K562 (cell line): ENCODE data around the gene HMGN2. TPM values are rescaled to one million over a fixed set of nuclear protein-coding genes. Genes with fewer than 3 reads are reported as not detected.

Experiments
- ATAC-seq: fragments of 200-7000 bp; cut with Tn5 transposase; 3 replicates; pipeline ENCODE4 v1.9.1; 2020; ENCODE audit warnings: moderate library complexity
- Bru-seq: library from RNA; stranded (reverse); fragments of 400-500 nt; gene quantifications from one replicate; lab custom pipeline; 2021; lab: Mats Ljungman, UMichigan
- BruChase-seq, 2 experiments: library from RNA; stranded (reverse); fragments of 400-500 nt; gene quantifications; one replicate each; lab custom pipeline; 2021; lab: Mats Ljungman, UMichigan
- BruUV-seq: library from RNA; stranded (reverse); fragments of 400-500 nt; replicated peaks from 2 replicates; lab custom pipeline; 2021; lab: Mats Ljungman, UMichigan
- CTCF ChIA-PET: fragments of 300-600 bp; formaldehyde crosslinking; extraction: SDS; loops from one replicate; lab custom pipeline; 2021; ENCODE audit warnings: low intra/inter-chr PET ratio; lab: Yijun Ruan, JAX
- POLR2A ChIA-PET: fragments of 300-600, 350-650 bp; sonication (Branson Sonifier 250); formaldehyde crosslinking; extraction: SDS; loops from one replicate; lab custom pipeline; 2021; ENCODE audit warnings: antibody characterized with exemption, inconsistent platforms; lab: Yijun Ruan, JAX
- DNase-seq, 4 experiments: peaks; one replicate each; pipeline versions ENCODE4 v3.0.0 to v3.0.0-alpha.2; 2011 to 2018; ENCODE audit warnings: low spot score in 3 of 4, mixed read lengths in 3 of 4; ENCODE audit errors: extremely low read depth in 1 of 4
- FAIRE-seq: peaks from 2 replicates; lab custom pipeline; 2011; peaks lifted over from hg19 to GRCh38; lab: Jason Lieb, UNC
- H2AFZ ChIP-seq: 2 replicates; pipeline ENCODE4 v1.6.0; 2011; ENCODE audit warnings: low read depth, low read length, control low read depth, inconsistent platforms
- H3K27ac ChIP-seq: fragments of 200-600 bp; 3 replicates; pipeline ENCODE4 v1.8.0; 2011; ENCODE audit warnings: low read depth, mild to moderate bottlenecking, control low read depth, inconsistent platforms, low read length, moderate library complexity, mixed read lengths; ENCODE audit errors: extremely low read depth
- H3K27me3 ChIP-seq, 2 experiments: fragments of 300-600 bp in 1 of 2; 2 replicates in 1 of 2; 3 replicates in 1 of 2; pipeline versions ENCODE4 v1.6.0 to v1.8.0; 2011; ENCODE audit warnings: inconsistent platforms in 2 of 2, low read length in 2 of 2, mild to moderate bottlenecking in 1 of 2, mixed read lengths in 1 of 2, moderate library complexity in 1 of 2; ENCODE audit not compliant: control insufficient read depth in 2 of 2, insufficient read depth in 2 of 2
- H3K36me3 ChIP-seq: fragments of 300-600 bp; 3 replicates; pipeline ENCODE4 v1.8.0; 2011; ENCODE audit warnings: mild to moderate bottlenecking, low read length, inconsistent platforms; ENCODE audit not compliant: control insufficient read depth, insufficient read depth
- H3K4me1 ChIP-seq, 2 experiments: fragments of 200-600 bp in 1 of 2; replicated peaks in 1 of 2; 2 replicates in 1 of 2; 3 replicates in 1 of 2; pipeline versions ENCODE4 v1.5.1 to v1.8.0; 2011; ENCODE audit warnings: inconsistent platforms in 2 of 2, low read length in 2 of 2, mild to moderate bottlenecking in 1 of 2, mixed read lengths in 1 of 2, moderate library complexity in 1 of 2; ENCODE audit not compliant: control insufficient read depth in 2 of 2, insufficient read depth in 2 of 2
- H3K4me2 ChIP-seq: 2 replicates; pipeline ENCODE4 v1.6.1; 2011; ENCODE audit warnings: low read length, control low read depth, inconsistent platforms, mixed read lengths; ENCODE audit not compliant: insufficient read depth
- H3K4me3 ChIP-seq: fragments of 200-600 bp; sonication (generic), shearing (Covaris generic); 2 replicates; pipeline ENCODE4 v1.5.1; 2016; ENCODE audit warnings: control low read depth, inconsistent platforms
- H3K79me2 ChIP-seq: fragments of 200-600 bp; 3 replicates; pipeline ENCODE4 v1.8.0; 2011; ENCODE audit warnings: low read length, inconsistent platforms; ENCODE audit not compliant: control insufficient read depth, insufficient read depth
- H3K9ac ChIP-seq, 2 experiments: 2 replicates each; pipeline versions ENCODE4 v1.6.0 to v1.6.1; 2011; ENCODE audit warnings: low read depth in 2 of 2, low read length in 2 of 2, control low read depth in 1 of 2, inconsistent platforms in 1 of 2, mild to moderate bottlenecking in 1 of 2, mixed read lengths in 1 of 2; ENCODE audit not compliant: insufficient read depth in 1 of 2
- H3K9me1 ChIP-seq: one replicate; pipeline ENCODE4 v1.6.0; 2011; ENCODE audit warnings: inconsistent platforms, mild to moderate bottlenecking, low read length, moderate library complexity; ENCODE audit not compliant: control insufficient read depth, insufficient read depth
- H3K9me3 ChIP-seq: replicated peaks from 2 replicates; pipeline ENCODE4 v1.5.1; 2011; ENCODE audit warnings: low read depth, low read length, inconsistent platforms; ENCODE audit not compliant: control insufficient read depth, insufficient read depth
- H4K20me1 ChIP-seq: replicated peaks from 2 replicates; pipeline ENCODE4 v1.6.1; 2011; ENCODE audit warnings: low read length, inconsistent platforms, mixed read lengths; ENCODE audit not compliant: control insufficient read depth, insufficient read depth
- BRD4 ChIP-seq: fragments of 200-600 bp; sonication (generic); IDR thresholded peaks from 2 replicates; pipeline ENCODE4 v1.6.1; 2017; ENCODE audit warnings: inconsistent platforms
- DACH1 ChIP-seq: fragments of 450-650 bp; IDR thresholded peaks from 2 replicates; pipeline ENCODE4 v1.6.1; 2018; ENCODE audit not compliant: partially characterized antibody
- KLF1 ChIP-seq: fragments of 450-650 bp; IDR thresholded peaks from 2 replicates; pipeline ENCODE4 v1.6.1; 2016; ENCODE audit warnings: missing genetic modification characterization, missing compliant biosample characterization
- NCOA2 ChIP-seq, 2 experiments: fragments of 450-650 bp; IDR thresholded peaks; 2 replicates each; pipeline ENCODE4 v1.6.1; 2018; ENCODE audit warnings: mild to moderate bottlenecking in 2 of 2, moderate library complexity in 1 of 2; ENCODE audit not compliant: partially characterized antibody in 2 of 2
- NR0B1 ChIP-seq: fragments of 450-650 bp; IDR thresholded peaks from one replicate; pipeline ENCODE4 v1.6.1; 2018; ENCODE audit warnings: mild to moderate bottlenecking, moderate library complexity; ENCODE audit not compliant: partially characterized antibody
- PCBP1 ChIP-seq: fragments of 200-400 bp; formaldehyde crosslinking; IDR thresholded peaks from 2 replicates; pipeline ENCODE4 v1.6.1; 2018; ENCODE audit warnings: mild to moderate bottlenecking, low read depth, low read length; ENCODE audit not compliant: poor library complexity, severe bottlenecking
- RHOXF2B ChIP-seq: fragments of 250-450 bp; sonication (Bioruptor Pico); conservative IDR thresholded peaks from 2 replicates; pipeline ENCODE4 v1.5.1; 2021
- SETDB1 ChIP-seq: IDR thresholded peaks from one replicate; pipeline ENCODE4 v1.6.1; 2012; ENCODE audit warnings: low read length, control low read depth, inconsistent platforms
- SMARCE1 ChIP-seq: fragments of 450-650 bp; IDR thresholded peaks from 2 replicates; pipeline ENCODE4 v1.7.1; 2016; ENCODE audit warnings: mild to moderate bottlenecking
- SPI1 ChIP-seq: IDR thresholded peaks from 2 replicates; pipeline ENCODE4 v1.6.1; 2011; ENCODE audit warnings: low read depth, low read length, control low read depth, borderline replicate concordance
- ZNF274 ChIP-seq: IDR thresholded peaks from 2 replicates; pipeline ENCODE4 v1.6.1; 2011; ENCODE audit warnings: low read depth, mild to moderate bottlenecking, low read length, moderate library complexity, borderline replicate concordance
- ZNF561 ChIP-seq: fragments of 450-650 bp; formaldehyde crosslinking; conservative IDR thresholded peaks from 2 replicates; pipeline ENCODE4 v1.4.0; 2020; ENCODE audit warnings: mild to moderate bottlenecking, moderate library complexity
- ZNF583 ChIP-seq: fragments of 250-450 bp; sonication (Bioruptor Pico); IDR thresholded peaks from 2 replicates; pipeline ENCODE4 v1.4.0; 2020
- ZNF830 ChIP-seq: fragments of 250-450 bp; sonication (Bioruptor Pico); IDR thresholded peaks from 2 replicates; pipeline ENCODE4 v1.5.0; 2021; ENCODE audit warnings: mild to moderate bottlenecking
- WGBS: fragments of 100-300 bp; shearing (Covaris generic); methylation state at CpG from one replicate; pipeline ENCODE4 v1.1.6; 2016; ENCODE audit warnings: low coverage, mixed read lengths; ENCODE audit not compliant: insufficient coverage; ENCODE audit errors: missing lambda C conversion rate; 5-methylcytosine and 5-hydroxymethylcytosine counted together
- in situ Hi-C: fragments of 300-500 bp; cut with MboI; formaldehyde crosslinking; loops from 4 replicates; pipeline ENCODE4 v1.15.0; 2018; ENCODE audit warnings: inconsistent platforms, mixed read lengths
- intact Hi-C: fragments of 100-400 bp; cut with micrococcal nuclease; formaldehyde crosslinking; loops from 2 replicates; pipeline ENCODE4 v1.14.2; 2022
- long read RNA-seq, 3 experiments: library from polyadenylated mRNA in 2 of 3; library from RNA in 1 of 3; unstranded in 2 of 3; stranded (forward) in 1 of 3; transcript quantifications; one replicate each; pipeline ENCODE4 v2.0.0, GENCODE V29; 2019 to 2022
- polyA minus RNA-seq, 3 experiments: library from RNA; depleted of rRNA, polyadenylated mRNA; stranded (reverse); fragments of >200 nt; gene quantifications; 2 replicates each; pipeline ENCODE4 v1.2.3, GENCODE V29; 2011
- polyA plus RNA-seq, 8 experiments: library from polyadenylated mRNA; depleted of rRNA in 4 of 8; stranded (reverse) in 5 of 8; unstranded in 3 of 8; fragments of >200 nt; fragmentation: Nextera tagmentation in 2 of 8; fragmentation: Illumina TruSeq in 1 of 8; extraction: Ambion mirVana in 2 of 8; extraction: Trizol in 1 of 8; gene quantifications; 2 replicates each; pipeline versions ENCODE4 v1.2.1 to v1.2.3, GENCODE V29; 2011 to 2014; ENCODE audit warnings: inconsistent platforms in 1 of 8, missing spikeins in 1 of 8
- total RNA-seq, 7 experiments: library from RNA; depleted of rRNA in 6 of 7; stranded (reverse); fragments of >200 nt in 6 of 7; fragmentation: Illumina TruSeq in 2 of 7; extraction: Trizol in 2 of 7; gene quantifications; 2 replicates each; pipeline versions ENCODE4 v1.2.1 to v1.2.3, GENCODE V29; 2011 to 2021; ENCODE audit warnings: low replicate concordance in 1 of 7
- TF ChIP-seq, protein P1 (sequence below): sonication (generic); formaldehyde crosslinking; IDR thresholded peaks from 2 replicates; pipeline ENCODE4 v1.8.0; 2022; ENCODE audit warnings: mild to moderate bottlenecking, missing genetic modification reagents

The HMGN2 gene
- total RNA-seq (2011; cell fraction: chromatin; rRNA removed; ENCODE audit: low replicate concordance): 381 and 607 TPM in 2 replicates
- 219 and 264 TPM in 2 replicates for total RNA-seq (2011; cell fraction: nucleolus; rRNA removed)
- total RNA-seq (2011; cell fraction: nucleoplasm; rRNA removed): 460 and 546 TPM in 2 replicates
- 965 and 1,011 TPM in 2 replicates for total RNA-seq (2014; rRNA removed)
- total RNA-seq (2014; rRNA removed; fragmentation: Illumina TruSeq; extraction: Trizol): 866 and 959 TPM in 2 replicates
- total RNA-seq (2015; rRNA removed; fragmentation: Illumina TruSeq; extraction: Trizol): 983 and 1,131 TPM in 2 replicates
- total RNA-seq (2021): 972 and 1,007 TPM in 2 replicates
- 370 and 462 TPM in 2 replicates for polyA plus RNA-seq (2011; rRNA removed)
- 151 and 308 TPM in 2 replicates for polyA plus RNA-seq (2011; cell fraction: cytosol; rRNA removed)
- polyA plus RNA-seq (2011; cell fraction: nucleus; rRNA removed): 496 and 1,136 TPM in 2 replicates
- 1,292 and 1,447 TPM in 2 replicates for polyA plus RNA-seq (2012)
- polyA plus RNA-seq (2014; fragmentation: Illumina TruSeq; extraction: Trizol): 1,354 and 1,569 TPM in 2 replicates
- 1,000 to 10,000 TPM in 1 of 2 experiments, 100 to 1,000 TPM in 1; 805 to 1,140 TPM for polyA plus RNA-seq (2014; fragmentation: Nextera tagmentation; extraction: Ambion mirVana)
- 577 and 603 TPM in 2 replicates for polyA plus RNA-seq (2014; rRNA removed)
- polyA minus RNA-seq (2011; rRNA and poly(A)+ RNA removed): 169 and 229 TPM in 2 replicates
- 143 and 214 TPM in 2 replicates for polyA minus RNA-seq (2011; cell fraction: cytosol; rRNA and poly(A)+ RNA removed)
- 90.3 and 188 TPM in 2 replicates for polyA minus RNA-seq (2011; cell fraction: nucleus; rRNA and poly(A)+ RNA removed)
- Bru-seq, nascent RNA: percentile 99 among the genes with signal in this experiment
- percentile 99 among the genes with signal in this experiment for BruChase-seq, experiment 1, labeled RNA remaining after a 2-hour chase
- percentile 100 among the genes with signal in this experiment for BruChase-seq, experiment 2, labeled RNA remaining after a 6-hour chase
- long read RNA-seq, experiment 1, transcript HMGN2-201 (6 exons, 1,191 nt): major isoform, 4,185 of 4,704 reads
- long read RNA-seq, experiment 1, transcript HMGN2-209 (2 exons, 1,496 nt): minor isoform, 7 of 4,704 reads
- long read RNA-seq, experiment 1, transcript HMGN2-205 (5 exons, 952 nt): minor isoform, 25 of 4,704 reads
- long read RNA-seq, experiment 1, transcript HMGN2-206 (6 exons, 932 nt): minor isoform, 14 of 4,704 reads
- long read RNA-seq, experiment 1, partial matches to known transcripts: 61 of 4,704 reads
- long read RNA-seq, experiment 1, other reads (novel, unspliced or antisense): 398 of 4,704 reads
- long read RNA-seq, experiment 2, transcript HMGN2-205 (5 exons, 952 nt): minor isoform, 10 of 1,701 reads
- long read RNA-seq, experiment 2, transcript HMGN2-201 (6 exons, 1,191 nt): major isoform, 1,048 of 1,701 reads
- long read RNA-seq, experiment 2, partial matches to known transcripts: 57 of 1,701 reads
- long read RNA-seq, experiment 2, other reads (novel, unspliced or antisense): 581 of 1,701 reads
- long read RNA-seq, experiment 3, transcript HMGN2-201 (6 exons, 1,191 nt): major isoform, 2,740 of 2,865 reads
- long read RNA-seq, experiment 3, transcript HMGN2-205 (5 exons, 952 nt): minor isoform, 8 of 2,865 reads
- long read RNA-seq, experiment 3, partial matches to known transcripts: 42 of 2,865 reads
- long read RNA-seq, experiment 3, other reads (novel, unspliced or antisense): 72 of 2,865 reads

GRCh38 chr1:26472320-26472900 is at the start of gene HMGN2:
HMGN2 (plus strand) TSS chr1:26472440; CDS start chr1:26472613, 173 bp downstream.
- H3K27me3 ChIP-seq: no peaks in the 10 kb centered on the region
- no peaks in the 10 kb centered on the region for H3K9me1 ChIP-seq
- peaks cover 28% of the 10 kb centered on the region for H3K79me2 ChIP-seq
- intact Hi-C loops (no loop called here), in situ Hi-C loops (no loop called here)
- peak within 1 kb of the TSS; percentile 83 for H2AFZ ChIP-seq
- CTCF ChIA-PET: no interaction called here
- H3K9ac ChIP-seq: peak within 1 kb of the TSS; percentile 98 to 99
- H3K4me1 ChIP-seq: peaks cover 29 to 30% of the 10 kb centered on the region in 2 experiments; a peak in 4 of 5 replicates
- H4K20me1 ChIP-seq: peaks cover 16% of the 10 kb centered on the region
- peak within 1 kb of the TSS; percentile 95 for H3K4me3 ChIP-seq
- ATAC-seq (peak; percentile 80), DNase-seq (peak; percentile 91 to 97 (median 94)), FAIRE-seq (peak; percentile 64)
- peak within 1 kb of the TSS; percentile 100 for H3K27ac ChIP-seq
- H3K4me2 ChIP-seq: peak within 1 kb of the TSS; percentile 90
- POLR2A ChIA-PET: interaction anchor here (0.5 to 3.8 kb wide), 23 partner anchors 11 to 1018 kb away, joined by 3 to 32 read pairs (median 4); partner anchors contain the start of genes DHDDS and WASF2
- H3K36me3 ChIP-seq: peaks cover 63% of the 10 kb centered on the region
- no peaks in the 10 kb centered on the region for H3K9me3 ChIP-seq
- no TSS peak for BruUV-seq
- WGBS: under 1% methylated on average over 35 of the region's 69 CpGs
- peak; percentile 84 for TF ChIP-seq PCBP1
- no peak for TF ChIP-seq ZNF274
- TF ChIP-seq NCOA2 (IDR thresholded peaks at IDR 0.05; ENCODE audit: partially characterized antibody in 2 of 2): no peak
- TF ChIP-seq SPI1: no peak
- no peak for TF ChIP-seq ZNF561
- TF ChIP-seq, protein P1, sequence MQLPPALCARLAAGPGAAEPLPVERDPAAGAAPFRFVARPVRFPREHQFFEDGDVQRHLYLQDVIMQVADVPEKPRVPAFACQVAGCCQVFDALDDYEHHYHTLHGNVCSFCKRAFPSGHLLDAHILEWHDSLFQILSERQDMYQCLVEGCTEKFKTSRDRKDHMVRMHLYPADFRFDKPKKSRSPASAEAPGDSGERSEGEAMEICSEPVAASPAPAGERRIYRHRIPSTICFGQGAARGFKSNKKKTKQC (CRISPR knock-in tag): peak; percentile 82
- peak; percentile 96 for TF ChIP-seq ZNF830
- TF ChIP-seq RHOXF2B (CRISPR knock-in tag): no peak
- no peak for TF ChIP-seq SMARCE1
- TF ChIP-seq BRD4: peak; percentile 99
- no peak; the same call in 1 of the 2 replicates for TF ChIP-seq ZNF583 (CRISPR knock-in tag)
- TF ChIP-seq SETDB1: no peak
- no peak for TF ChIP-seq NR0B1
- no peak for TF ChIP-seq DACH1
- peak; percentile 69 for TF ChIP-seq KLF1 (tag)
